COLO668 (cell line): ENCODE results near the gene HCST.
A peak's percentile ranks its signal among the peaks of the same experiment; 100 is the strongest.
"Not testable (repeated sequence)": the region's sequence is repeated elsewhere in the genome, so short reads cannot be mapped to it uniquely, and the experiment has no call there.

Experiments
- DNase-seq: peaks from one replicate; lab custom pipeline; 2025; ENCODE audit not compliant: unreplicated experiment; lab: John Stamatoyannopoulos, UW

HCST gene

GRCh38 chr19:35901854-35902661, at the start of gene HCST:
Gene HCST, plus strand, starts transcription at chr19:35902529. Its CDS starts 65 bp downstream, at chr19:35902594.
- DNase-seq = no peak

GRCh38 chr19:35853038-35853756, 49.1 kb upstream of the HCST start:
- DNase-seq = no peak

- DNase-seq = no peak
These were observed 45.7 kb upstream of the HCST start, which contains the start of gene KIRREL2 for GRCh38 chr19:35856546-35857149. Gene KIRREL2, plus strand, starts transcription at chr19:35856911. Its CDS starts 209 bp downstream, at chr19:35857120.

- no peak for DNase-seq
These were observed 44.0 kb upstream of the HCST start for GRCh38 chr19:35858311-35858710.

GRCh38 chr19:35859414-35859813, 42.9 kb upstream of the HCST start:
- no peak for DNase-seq

- no peak for DNase-seq
These were observed 41.9 kb upstream of the HCST start for GRCh38 chr19:35860436-35860817.

GRCh38 chr19:35860818-35861639, 41.3 kb upstream of the HCST start:
- DNase-seq = no peak

GRCh38 chr19:35861640-35862160, 40.6 kb upstream of the HCST start:
- no peak for DNase-seq

- DNase-seq = no peak
These were observed 39.8 kb upstream of the HCST start for GRCh38 chr19:35862528-35862927.

- no peak for DNase-seq
These were observed 39.3 kb upstream of the HCST start for GRCh38 chr19:35863018-35863417.

GRCh38 chr19:35868172-35868822, 34.0 kb upstream of the HCST start, which contains the start of gene APLP1:
Gene APLP1, plus strand, starts transcription at chr19:35868574. Its CDS starts 63 bp downstream, at chr19:35868637.
- peak; percentile 83 for DNase-seq

- no peak for DNase-seq
These were observed 33.5 kb upstream of the HCST start for GRCh38 chr19:35868823-35869326.

GRCh38 chr19:35869327-35870123, 32.8 kb upstream of the HCST start:
- peak; percentile 89 for DNase-seq

- DNase-seq = not testable (repeated sequence)
These were observed 32.1 kb upstream of the HCST start for GRCh38 chr19:35870124-35870736.

GRCh38 chr19:35870798-35871197, 31.5 kb upstream of the HCST start:
- DNase-seq = no peak

GRCh38 chr19:35871611-35872010, 30.7 kb upstream of the HCST start:
- DNase-seq = no peak

GRCh38 chr19:35872180-35872579, 30.1 kb upstream of the HCST start:
- DNase-seq = no peak

- DNase-seq = no peak
These were observed 27.9 kb upstream of the HCST start for GRCh38 chr19:35874392-35874930.
